RWPE2 (cell line): ENCODE results near the gene GPRC5A.

Source experiments
- ATAC-seq: fragments of 200-7000 bp; cut with Tn5 transposase; 3 replicates; pipeline ENCODE4 v1.9.1; 2021; ENCODE audit warnings: low read depth
- DNase-seq: peaks from one replicate; pipeline ENCODE4 v3.0.0-alpha.2; 2020; ENCODE audit warnings: low spot score
- H3K27ac ChIP-seq: fragments of 450-650 bp; 2 replicates; pipeline ENCODE4 v1.5.1; 2017; ENCODE audit warnings: mild to moderate bottlenecking; ENCODE audit not compliant: poor library complexity, severe bottlenecking
- H3K27me3 ChIP-seq: fragments of 250-450 bp; sonication (Bioruptor Pico); 2 replicates; pipeline ENCODE4 v1.5.1; 2021; ENCODE audit warnings: mild to moderate bottlenecking, moderate library complexity; ENCODE audit not compliant: insufficient read depth, poor library complexity, severe bottlenecking
- H3K36me3 ChIP-seq: fragments of 250-450 bp; sonication (Bioruptor Pico); 2 replicates; pipeline ENCODE4 v1.5.1; 2020; ENCODE audit warnings: low read depth, mild to moderate bottlenecking, moderate library complexity
- H3K4me1 ChIP-seq: fragments of 250-450 bp; sonication (Bioruptor Pico); 2 replicates; pipeline ENCODE4 v1.5.1; 2021; ENCODE audit warnings: mild to moderate bottlenecking, moderate library complexity; ENCODE audit not compliant: insufficient read depth, poor library complexity, severe bottlenecking
- H3K4me3 ChIP-seq: fragments of 250-450 bp; sonication (Bioruptor Pico); 2 replicates; pipeline ENCODE4 v1.5.1; 2021; ENCODE audit warnings: mild to moderate bottlenecking, moderate library complexity; ENCODE audit not compliant: severe bottlenecking
- H3K9me3 ChIP-seq: fragments of 250-450 bp; sonication (Bioruptor Pico); 2 replicates; pipeline ENCODE4 v1.5.1; 2021; ENCODE audit warnings: mild to moderate bottlenecking, moderate library complexity; ENCODE audit not compliant: severe bottlenecking
- CTCF ChIP-seq: fragments of 450-650 bp; IDR thresholded peaks from one replicate; pipeline ENCODE4 v1.5.1; 2017; ENCODE audit warnings: mild to moderate bottlenecking, moderate library complexity; ENCODE audit not compliant: poor library complexity, severe bottlenecking

Gene GPRC5A

DNA sequence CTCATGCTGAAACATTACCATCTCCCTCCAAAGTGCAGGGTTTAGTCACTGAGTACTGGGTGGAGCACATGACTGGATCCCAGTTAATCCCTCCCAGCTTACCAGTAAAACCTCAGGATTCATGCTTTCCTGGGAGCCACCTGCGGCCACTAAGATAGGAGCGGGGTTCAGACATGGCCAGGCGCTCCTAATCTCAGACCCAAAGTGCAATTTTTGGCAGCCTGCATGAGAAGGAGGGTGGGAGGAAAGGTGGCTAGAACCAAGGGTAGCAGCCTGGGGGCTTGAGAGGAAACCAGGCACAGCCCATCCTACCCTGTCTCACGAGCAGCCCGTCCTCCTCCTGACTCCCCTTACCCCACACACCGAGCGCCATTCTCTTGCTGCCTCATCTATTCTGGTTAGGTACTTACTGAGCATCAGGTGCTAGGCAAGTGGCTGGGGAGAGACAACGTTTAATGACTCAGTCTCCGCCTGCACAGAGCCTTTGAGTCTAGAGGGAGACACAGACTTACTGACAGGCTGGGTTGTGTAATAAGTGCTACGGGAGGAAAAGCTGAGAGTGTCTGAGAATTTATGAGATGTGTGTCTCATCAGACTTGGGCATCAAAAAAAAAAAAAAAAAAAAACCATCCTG, 9.9 kb downstream of the GPRC5A start:
- H3K27ac ChIP-seq = peak overlapping the region; percentile 93
- H3K9me3 ChIP-seq = no peaks in the 10 kb centered on the region
- no peak overlapping the region for H3K4me3 ChIP-seq
- H3K36me3 ChIP-seq = peaks cover 48% of the 10 kb centered on the region
- TF ChIP-seq CTCF = no peak
- ATAC-seq (peak; percentile 69), DNase-seq (peak; percentile 63)
- peaks cover 64% of the 10 kb centered on the region for H3K4me1 ChIP-seq
- no peaks in the 10 kb centered on the region for H3K27me3 ChIP-seq

DNA sequence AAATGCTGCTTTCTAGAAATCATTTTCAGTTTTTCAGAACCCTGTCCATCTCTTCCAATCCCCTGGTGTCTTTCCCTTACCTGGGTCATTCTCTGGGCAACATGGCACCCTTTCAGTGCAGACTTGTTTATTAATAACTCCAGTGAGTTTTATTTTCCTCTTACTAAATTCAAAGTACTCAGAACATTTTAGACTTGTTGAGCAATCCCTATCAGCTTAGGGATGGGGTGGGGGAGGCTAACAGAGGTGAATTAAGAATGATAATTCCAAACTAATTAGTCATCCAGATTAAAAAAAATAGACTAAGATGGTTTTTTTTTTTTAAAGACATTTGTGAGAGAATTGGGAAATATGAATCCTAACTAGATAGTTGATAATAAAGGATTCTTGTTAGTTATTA, 10.7 kb downstream of the GPRC5A start:
- DNase-seq (no peak), ATAC-seq (no peak)
- TF ChIP-seq CTCF = no peak
- H3K4me3 ChIP-seq = no peak overlapping the region
- no peaks in the 10 kb centered on the region for H3K9me3 ChIP-seq
- H3K27ac ChIP-seq = peak overlapping the region; percentile 93
- H3K4me1 ChIP-seq = peaks cover 60% of the 10 kb centered on the region
- H3K36me3 ChIP-seq = peaks cover 43% of the 10 kb centered on the region
- H3K27me3 ChIP-seq = no peaks in the 10 kb centered on the region

GRCh38 chr12:12903642-12904609, 12.6 kb downstream of the GPRC5A start:
- Histone ChIP-seq H3K36me3 (peaks cover 55% of the 10 kb centered on the region), H3K27me3 (no peaks in the 10 kb centered on the region), H3K4me1 (peaks cover 51% of the 10 kb centered on the region), H3K9me3 (no peaks in the 10 kb centered on the region), H3K4me3 (no peak overlapping the region), H3K27ac (peak overlapping the region; percentile 93)
- ATAC-seq (peak; percentile 64), DNase-seq (no peak)
- no peak for TF ChIP-seq CTCF

GRCh38 chr12:12907552-12907951, 16.2 kb downstream of the GPRC5A start:
- no peak for DNase-seq
- Histone ChIP-seq H3K27me3 (no peaks in the 10 kb centered on the region), H3K36me3 (peaks cover 72% of the 10 kb centered on the region), H3K4me3 (no peak overlapping the region), H3K4me1 (peaks cover 17% of the 10 kb centered on the region), H3K9me3 (no peaks in the 10 kb centered on the region), H3K27ac (no peak overlapping the region)
- ATAC-seq = no peak
- TF ChIP-seq CTCF = no peak
